NCI-H2196 (cell line): Measurements from ENCODE around the gene NUDT8.

Source experiments
- DNase-seq: peaks from one replicate; lab custom pipeline; 2025; ENCODE audit not compliant: unreplicated experiment; lab: John Stamatoyannopoulos, UW

NUDT8 gene, protein sequence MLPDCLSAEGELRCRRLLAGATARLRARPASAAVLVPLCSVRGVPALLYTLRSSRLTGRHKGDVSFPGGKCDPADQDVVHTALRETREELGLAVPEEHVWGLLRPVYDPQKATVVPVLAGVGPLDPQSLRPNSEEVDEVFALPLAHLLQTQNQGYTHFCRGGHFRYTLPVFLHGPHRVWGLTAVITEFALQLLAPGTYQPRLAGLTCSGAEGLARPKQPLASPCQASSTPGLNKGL

DNA sequence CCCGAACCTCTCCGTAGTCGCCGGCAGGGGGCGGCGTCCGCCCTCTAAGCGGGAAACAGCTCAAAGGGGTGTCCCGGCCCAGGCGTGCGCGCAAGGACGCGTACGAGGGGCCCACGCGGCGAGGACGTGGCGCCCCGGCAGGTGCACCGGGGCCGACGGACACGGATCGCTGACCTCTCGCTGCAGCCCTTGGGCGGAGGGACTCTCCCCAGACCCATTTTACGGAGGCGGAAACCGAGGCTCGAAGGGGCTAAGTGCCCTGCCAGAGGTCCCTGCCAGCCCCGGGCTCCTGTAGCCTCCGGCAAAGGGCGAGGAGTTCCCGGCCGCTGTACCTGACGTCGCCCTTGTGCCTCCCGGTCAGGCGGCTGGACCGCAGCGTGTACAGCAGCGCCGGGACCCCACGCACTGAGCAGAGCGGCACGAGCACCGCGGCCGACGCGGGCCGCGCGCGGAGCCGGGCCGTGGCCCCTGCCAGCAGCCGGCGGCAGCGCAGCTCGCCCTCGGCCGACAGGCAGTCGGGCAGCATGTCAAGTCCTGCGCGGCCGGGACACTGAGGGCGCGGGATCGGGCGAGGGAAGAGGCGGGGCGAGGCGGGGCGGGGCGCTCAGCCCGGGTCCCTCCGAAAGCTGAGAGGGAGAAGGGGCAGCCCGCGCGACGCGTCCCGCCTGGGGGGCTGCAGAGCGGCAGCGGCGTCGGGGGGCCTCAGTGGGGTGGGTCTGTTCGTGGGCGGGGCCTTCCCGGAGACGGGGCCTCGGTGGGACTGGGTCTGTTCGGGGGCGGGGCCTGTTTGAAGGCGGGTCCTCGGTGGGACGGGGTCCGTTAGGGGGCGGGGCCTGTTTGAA, at the start of gene NUDT8:
NUDT8 (minus strand) TSS at position 552 of the 842 bp plus-strand sequence; CDS start at position 526, 26 bp downstream.
- DNase-seq: peak; percentile 89

DNA sequence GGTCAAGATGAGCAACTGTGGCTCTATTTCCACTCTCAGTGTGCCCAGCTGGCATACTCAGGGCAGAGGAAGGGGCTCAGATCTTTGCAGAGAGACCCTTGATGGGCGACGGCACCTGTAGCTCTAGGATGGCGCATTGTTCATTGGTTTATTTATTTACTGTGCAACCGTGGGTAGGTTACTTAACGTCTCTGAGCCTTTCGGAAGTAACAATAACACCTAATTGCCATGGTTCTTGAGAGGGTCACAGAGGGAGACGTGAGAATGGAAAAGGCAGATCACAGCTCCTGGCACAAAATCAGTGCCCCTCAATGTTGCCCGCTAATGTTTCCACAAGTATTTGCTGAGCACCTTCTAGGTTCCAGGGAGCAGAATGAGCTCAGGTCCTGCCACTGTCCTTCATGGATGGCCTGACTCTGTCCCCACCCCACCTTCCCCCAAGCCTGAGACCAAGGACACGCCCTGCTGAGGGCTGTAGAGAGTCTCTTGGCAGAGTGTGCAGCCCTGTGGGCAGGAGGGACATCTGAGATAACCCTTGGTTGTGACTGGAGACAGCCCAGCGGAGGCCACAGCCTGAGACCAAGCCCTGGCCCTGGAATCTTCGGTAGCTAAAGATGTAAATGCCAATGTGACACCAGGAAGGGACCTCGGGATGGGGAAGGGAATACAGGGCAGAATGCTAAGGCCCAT, 45.5 kb upstream of the NUDT8 start:
- no peak for DNase-seq

DNA sequence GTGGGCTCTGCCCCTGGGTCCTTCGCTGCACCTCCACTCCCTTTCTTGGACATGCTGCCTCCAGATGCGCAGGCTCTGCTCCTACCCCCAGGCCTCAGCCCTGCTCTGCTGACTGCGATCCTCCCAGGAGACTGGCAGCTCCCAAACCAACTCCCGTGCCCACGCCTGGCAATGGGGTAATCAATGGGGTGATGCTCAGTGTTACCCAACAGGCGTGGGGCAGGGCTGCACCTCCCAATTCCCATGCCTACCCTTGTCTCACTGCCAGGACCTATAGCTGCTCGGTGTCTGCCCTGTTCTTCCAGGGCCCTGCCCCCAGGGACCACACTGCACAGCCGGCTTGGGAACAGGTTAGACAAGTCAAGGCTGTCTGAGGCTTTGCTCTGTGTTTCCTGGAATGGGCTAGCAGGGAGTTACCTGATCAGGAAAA, 44.7 kb upstream of the NUDT8 start, which contains the start of gene ALDH3B2:
ALDH3B2 (minus strand) TSS at position 182 of the 430 bp plus-strand sequence. CDS start 7,688 bp downstream, outside the sequence.
- peak; percentile 11 for DNase-seq

DNA sequence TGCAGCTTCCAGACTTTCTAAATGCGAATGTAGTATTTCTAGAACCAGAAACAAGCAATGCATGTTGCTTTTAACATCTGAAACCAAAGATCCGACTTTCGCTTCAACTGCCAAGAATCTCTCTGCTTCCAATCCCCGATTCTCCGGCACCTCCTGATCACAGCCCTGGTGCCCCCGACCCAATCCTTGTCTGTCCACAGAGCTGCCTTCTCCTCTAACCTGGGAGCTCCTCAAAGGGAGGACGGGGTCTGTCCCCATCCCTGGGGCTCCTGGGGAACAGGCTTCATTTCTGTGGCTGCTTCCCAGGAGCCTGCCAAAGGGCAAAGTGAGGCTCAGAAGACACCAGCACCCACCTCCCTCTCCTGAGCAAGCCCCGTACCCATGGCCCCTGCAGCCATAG, 44.2 kb upstream of the NUDT8 start:
- no peak for DNase-seq

DNA sequence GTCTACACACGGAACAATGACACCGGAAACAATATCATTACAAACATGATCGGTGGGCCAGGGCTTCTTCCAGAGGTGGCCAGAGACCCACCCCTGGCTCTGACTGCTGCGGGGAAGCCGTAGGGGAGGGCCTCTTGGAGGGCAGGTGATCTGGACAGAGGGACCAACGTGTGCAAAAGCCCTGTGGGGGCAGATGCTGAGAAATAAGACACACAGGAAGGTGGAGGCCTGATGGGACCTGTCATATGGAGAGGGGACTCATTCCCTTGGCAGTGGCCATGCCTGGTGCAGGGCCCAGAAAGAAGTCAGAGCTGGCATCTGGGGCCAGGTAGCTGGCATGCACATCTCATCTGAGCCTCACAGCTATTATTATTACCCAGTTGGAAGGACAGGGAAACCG, 43.6 kb upstream of the NUDT8 start:
- no peak for DNase-seq

DNA sequence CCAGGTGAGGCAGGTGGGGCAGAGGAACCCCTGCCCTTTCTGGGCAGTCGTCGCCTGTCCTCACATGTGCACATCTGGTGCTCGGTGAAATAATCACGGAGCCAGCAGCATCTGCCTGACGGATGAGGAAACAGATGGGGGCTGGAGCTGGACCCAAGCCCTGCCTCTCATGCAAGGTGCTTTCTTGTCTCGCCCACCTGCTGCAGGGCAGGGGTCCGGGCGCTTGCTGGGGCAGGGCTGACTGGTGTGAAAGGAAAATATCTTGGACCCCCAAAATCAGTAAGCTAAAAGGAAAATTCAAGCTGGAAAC, 41.4 kb upstream of the NUDT8 start:
- no peak for DNase-seq

DNA sequence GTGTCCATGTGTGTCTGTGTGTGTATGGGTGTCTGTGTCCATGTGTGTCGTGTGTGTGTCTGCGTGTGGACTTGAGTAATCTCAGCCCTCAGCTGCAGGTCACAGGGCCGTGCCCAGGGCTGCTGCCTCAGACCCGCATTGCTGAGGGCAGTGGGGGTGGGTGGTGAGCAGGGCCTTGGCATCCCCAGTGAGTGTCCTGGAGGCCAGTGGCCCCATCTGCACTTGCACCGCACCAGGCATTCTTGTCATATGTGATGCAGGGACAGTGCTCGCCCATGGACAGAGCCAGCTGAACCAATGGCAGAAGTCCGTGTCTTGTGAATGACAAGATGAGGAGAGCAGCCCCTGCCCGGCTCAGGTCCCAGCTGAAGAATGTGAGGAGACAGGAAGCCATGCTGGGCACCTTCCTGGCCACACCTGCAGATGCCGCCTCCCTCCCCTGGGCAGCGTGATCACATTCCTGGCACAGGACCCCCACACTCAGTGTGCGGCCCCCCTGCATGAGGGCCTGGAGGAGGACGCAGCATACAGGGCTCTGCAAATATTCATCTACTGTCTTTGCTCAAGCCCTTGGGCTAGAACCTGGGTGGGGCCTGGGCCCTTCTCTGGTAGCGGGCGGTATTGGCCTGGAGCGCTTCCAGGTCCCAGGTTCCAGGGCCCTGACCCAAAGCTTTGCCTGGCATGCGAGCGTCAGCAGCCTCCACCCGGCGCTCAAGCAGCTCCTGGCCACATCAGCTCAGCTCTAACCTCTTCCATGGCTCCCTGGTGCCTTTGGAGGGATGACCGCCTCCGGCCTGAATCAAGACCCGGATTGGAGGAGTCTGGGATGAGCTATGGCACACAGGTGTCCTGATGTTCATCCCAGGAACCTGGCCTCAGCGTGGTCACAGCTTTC, 40.8 kb upstream of the NUDT8 start:
- DNase-seq: no peak

DNA sequence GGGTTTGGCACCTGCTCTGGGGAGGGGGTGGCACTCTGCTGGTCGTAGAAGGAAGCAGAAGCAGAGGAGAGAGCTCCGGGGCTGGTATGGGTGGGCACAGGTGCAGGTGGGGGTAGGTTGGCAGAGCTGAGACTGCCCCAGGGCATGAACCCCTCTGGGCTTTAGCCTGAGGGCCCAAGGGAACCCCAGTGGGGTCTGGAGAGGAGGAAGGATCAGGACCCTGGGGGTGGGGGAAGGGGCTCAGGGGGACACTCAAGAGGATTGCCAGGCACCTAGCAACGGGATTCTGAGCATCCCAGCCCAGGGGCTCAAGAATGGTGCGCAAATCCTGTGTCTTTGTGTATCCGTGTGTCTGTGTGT, 38.4 kb upstream of the NUDT8 start:
- DNase-seq: no peak

DNA sequence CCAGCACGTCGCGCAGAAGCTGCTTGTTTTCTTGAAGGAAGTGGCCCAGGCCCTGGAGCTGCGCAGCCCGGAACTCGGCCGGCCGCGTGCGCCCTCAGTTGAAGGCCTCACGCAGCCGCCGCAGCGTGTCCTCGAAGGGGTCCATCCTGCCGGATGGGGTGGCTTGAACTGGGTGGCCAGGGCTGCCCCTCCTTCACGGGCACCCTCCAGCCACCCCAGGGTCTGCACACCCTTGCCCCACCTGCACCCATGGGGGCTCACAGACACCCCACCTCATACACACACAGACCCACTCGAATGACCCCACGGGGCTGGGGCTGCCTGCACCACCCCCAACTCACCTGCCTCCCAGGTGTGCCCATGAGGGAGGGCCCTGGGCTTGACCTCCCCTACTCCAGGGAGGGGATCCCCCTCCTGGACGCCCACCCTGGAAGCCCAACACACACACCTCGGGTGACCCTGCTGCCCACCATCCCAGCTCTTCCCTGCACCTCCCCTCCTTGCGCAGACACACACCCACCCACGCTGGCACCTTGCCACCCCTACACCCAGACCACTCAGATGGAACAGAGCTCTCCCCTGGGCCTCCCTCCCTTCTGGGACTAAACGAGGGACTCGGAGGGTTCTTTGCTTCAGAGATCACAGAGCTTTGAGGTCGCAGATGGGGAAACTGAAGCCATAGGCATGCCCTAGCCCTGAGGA, 37.9 kb upstream of the NUDT8 start:
- no peak for DNase-seq

DNA sequence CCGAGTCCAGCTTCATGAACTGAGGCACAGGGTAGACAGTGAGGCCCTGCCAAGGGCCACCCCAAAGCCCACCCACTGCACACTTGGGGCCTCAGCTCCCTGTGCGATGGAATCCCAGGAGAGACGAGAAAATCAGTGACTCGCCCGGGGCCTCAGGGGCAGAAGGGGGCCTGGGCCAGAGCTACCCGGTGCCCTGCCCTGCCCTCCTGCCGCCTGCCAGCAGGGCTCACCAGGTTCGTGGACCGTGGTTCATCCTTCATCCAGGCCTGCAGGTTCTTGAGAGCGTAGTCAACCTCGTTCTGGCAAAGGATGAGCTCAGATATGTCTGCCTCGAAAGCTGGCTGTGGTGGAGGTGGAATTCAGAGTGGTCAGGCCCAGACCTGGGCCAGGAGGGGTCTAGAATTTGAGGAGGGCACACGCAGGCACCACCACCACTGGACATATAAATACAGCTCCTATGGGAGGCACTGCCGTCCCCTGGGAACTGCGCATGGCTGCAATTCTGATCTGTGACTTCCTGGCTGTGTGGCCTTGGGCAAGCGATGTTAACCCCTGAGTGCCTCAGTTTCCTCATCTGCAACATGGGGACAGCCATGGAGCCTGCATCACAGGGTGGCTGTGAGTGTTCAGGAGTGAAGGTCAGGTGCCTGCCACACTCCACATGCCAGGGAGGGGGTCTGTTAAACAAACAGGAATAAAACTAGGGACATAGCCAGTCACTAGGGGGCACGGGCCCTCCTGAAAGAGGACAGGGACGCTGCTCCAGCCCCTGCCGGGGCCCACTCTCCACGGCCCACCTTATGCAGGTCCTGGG, 37.1 kb upstream of the NUDT8 start:
- no peak for DNase-seq

DNA sequence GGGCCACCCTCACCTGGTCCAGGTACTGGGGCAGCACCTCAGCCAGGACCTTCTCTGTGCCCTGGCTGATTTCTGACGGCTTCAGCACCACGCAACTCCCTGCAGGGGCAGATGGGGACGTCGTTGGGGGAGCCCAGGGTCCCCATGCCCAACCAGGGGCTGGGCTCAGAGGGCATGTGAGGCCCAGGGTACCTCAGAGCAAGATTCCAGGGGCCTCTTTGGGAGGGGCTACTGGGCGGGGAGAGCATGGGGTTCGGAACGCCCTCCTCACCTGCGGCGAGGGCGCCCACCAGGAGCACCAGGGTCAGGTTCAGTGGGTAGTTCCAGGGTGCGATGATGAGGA, 36.5 kb upstream of the NUDT8 start:
- DNase-seq: no peak

DNA sequence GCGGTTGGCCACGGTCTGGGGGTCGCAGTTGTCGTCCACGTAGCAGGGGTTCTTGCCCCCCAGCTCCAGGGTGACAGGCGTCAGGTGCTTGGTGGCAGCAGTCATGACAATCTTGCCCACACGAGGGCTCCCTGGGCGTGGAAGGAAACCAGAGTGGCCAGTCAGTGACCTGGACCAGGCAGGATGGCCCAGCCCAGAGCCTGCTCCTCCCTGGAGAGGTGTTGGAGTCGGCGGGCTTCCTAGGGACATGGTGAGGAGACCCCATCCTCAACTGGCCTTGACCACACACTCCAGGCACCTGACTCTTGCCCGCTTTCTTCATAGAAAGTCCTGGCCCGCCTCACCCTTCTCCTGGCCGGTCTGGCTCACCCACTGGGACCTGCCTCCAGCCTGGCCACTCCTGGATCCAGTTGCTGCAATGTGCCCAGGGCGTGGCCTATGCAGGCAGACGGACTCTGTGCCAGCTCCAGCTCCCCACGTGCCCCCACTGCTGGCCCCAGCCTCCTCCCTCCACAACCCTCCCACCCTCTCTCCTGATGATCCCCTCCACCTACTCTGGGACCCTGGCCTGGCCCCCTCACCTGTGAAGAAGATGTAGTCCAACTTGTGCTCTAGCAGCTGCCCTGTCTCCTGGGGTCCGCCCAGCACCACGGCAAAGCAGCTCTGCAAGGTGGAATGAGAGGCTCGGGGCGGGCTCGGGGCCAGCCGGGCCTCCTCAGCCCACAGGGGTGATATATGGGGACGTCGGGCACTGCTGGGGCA, 36.0 kb upstream of the NUDT8 start:
- DNase-seq: peak; percentile 22

DNA sequence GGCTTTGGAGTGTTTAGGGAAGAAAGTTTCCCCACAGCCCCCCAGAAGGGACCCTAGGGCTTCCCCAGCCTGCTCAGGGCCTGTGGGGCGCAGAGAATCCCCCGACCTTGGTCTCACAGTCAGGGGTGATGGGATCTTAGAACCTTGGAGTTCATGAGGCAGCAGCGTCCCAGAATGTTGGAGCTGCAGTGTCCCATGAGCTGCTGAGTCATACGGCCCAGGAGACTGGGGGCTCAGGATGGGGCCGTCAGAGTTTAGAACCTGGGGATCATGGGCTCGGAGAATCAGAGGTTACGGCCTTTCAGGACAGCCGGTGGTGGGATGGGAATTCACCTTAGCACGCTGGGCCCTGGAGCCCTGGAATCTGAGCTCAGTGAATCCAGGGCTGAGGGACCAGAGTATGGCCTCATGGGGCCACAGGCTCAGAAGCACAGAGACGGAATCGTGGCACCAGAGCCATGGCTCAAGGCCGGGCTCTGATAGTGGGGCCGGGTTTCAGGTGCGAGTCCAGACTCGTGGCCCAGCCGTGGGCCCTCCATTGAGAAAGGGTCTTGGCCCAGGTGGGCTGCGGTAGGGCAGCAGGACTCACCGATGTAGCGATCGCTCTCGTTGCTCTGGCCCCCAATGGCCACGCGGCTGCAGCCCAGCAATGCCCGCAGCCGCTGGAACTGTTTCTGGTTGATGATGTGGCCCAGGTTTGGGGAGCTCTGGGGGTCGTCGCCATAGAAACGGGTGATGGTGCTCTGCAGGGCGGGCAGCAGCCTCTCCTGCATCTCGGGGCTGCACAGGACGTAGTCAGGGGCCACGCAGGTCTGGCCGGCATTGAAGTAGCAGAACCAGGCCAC, 35.2 kb upstream of the NUDT8 start:
- DNase-seq: no peak

DNA sequence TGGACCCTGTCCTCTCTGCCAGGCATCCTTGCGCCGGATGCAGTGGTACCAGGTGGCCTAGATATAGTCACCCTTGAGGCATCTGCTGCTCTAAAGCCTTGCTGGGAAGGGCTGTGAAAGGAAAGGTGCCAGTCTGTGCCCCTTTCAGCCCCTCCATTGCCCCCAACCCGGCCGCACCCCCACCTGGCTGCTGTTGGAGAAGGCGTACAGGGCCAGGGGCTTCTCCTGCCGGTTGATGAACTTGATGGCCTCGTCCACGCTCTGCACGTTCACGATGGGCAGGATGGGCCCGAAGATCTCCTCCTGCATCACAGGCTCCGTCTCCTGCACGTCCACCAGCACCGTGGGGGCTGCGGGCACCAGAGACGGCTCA, 34.5 kb upstream of the NUDT8 start:
- DNase-seq: no peak

DNA sequence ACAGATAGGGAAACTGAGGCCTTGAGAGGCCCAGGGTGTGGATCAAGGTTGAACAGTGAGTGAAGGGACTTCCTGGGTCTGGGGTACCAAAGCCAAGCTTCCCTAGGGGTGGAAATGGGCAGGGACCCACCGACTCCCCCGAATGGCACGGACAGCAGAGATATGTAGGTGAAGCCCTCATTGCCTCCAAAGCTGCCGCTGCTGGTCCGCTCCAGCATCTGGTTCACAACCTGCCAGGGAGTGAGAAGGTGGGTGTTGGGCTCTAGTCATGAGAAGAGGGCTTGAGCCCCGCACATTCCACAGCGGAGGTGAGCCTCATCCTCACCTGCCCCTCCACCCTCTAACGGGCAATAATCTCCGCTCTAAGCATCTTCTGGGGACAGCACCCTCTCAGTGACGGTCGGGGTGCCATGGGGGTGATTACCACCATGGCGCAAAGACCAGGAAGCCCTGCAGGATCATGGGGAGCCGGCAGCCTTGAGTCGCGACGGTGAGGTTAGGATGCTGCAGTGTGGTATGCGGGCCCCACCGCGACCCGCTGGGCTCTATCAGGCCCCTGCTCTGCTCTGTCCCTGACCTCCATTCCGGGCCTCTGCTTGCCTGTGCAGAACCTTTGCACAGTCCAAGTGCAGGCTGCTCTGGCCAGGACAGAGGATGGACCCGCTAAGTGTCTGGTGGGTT, 33.9 kb upstream of the NUDT8 start:
- no peak for DNase-seq

DNA sequence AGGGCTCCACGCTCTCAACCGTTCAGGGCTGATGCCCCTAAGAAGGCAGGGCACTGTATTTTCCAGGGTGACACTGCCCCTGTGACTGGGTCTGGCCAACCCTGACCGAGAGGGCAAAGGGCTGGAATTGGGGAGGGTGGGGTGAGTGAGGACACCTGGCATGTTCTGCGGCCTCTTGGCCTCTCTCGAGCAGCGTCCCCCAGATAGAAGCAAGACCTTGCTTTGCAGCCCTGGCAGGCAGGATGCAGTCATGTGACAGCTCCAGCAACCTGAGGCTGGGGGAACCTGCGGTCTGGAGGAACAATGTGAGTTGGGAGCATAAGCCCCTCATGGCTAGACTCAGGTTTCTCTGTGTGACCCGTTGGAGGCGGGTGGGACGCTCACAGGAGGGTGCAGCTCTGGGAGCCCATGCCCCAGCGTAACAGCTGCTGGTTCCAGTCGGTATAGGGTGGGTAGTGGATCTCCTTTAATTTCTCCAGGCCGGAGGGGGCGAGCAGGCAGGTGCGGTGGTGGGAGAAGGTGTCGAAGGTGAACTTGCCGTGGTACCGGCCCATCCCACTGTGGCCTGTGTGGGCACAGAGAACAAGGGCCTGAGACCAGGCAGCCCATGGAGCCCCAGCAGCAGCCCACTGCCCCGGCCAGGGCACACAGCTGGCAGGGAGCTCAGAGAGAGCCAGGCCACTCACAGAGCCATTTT, 33.2 kb upstream of the NUDT8 start:
- no peak for DNase-seq
